ENCODE data around the gene FXR2.
"Not testable (repeated sequence)": the region's sequence is repeated elsewhere in the genome, so short reads cannot be mapped to it uniquely, and the experiment has no call there.

FXR2 gene

DNA sequence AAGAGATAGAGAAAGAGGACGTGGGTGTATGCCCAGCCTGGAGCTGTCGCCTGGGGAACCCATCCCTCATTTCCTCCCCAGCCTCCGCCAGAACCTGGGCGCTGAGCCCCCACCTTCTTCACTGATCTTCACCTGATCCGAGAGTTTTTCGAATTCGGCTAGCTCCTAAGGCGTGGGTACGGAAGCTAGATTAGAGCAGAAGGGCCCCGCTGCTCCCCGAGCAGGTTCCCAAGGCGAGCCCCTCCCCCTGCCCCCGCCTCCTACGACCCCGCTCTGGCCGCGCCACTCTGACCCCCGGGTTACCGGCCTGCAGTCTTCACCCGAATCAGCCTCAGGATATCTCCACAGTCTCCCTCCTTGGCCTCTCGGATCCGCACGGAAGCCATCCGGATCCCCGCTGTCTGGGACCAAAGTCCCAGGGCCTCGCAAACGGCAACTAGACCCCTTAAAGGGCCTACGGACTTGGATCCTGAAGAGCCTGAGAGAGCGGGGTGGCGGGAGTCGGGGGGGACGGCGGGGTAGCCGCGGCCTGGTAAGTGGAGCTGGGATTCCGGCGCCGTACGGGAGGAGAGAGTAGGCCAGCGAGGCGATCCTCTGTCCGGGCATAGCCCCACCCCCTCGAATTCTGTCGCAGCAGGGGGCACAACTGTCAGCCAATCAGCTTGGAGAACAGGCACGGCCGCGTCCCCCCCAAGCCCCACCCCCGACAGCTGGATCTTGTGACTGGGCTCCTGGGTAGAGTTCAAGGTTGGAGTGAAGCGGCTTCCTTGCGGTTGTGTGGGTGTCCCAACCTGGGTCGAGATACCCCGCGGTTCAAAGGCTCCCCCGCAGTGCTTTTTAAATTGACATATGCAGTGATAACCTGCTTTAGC is 12.8 kb upstream of the FXR2 start, which contains the start of gene SAT2:
Gene SAT2 (minus strand): TSS at position 572 of the 872 bp plus-strand sequence. CDS start 186 bp downstream, at position 386.
- peak; percentile 86 for DNase-seq

DNA sequence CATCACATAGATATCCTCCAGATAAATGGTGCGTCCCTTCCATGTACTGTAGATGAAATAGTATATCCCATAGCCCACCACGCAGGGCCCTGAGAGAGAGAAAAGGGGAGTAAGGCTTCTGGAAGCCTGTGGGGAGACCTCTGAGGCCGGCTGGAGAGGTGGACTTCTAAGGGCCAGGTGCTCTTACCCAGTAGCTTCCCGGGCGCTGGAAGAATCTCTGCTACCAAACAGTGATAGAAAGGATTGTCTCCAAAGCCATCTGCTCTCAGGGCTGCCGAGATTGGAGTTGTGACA is 12.2 kb upstream of the FXR2 start:
- DNase-seq, result no peak

DNA sequence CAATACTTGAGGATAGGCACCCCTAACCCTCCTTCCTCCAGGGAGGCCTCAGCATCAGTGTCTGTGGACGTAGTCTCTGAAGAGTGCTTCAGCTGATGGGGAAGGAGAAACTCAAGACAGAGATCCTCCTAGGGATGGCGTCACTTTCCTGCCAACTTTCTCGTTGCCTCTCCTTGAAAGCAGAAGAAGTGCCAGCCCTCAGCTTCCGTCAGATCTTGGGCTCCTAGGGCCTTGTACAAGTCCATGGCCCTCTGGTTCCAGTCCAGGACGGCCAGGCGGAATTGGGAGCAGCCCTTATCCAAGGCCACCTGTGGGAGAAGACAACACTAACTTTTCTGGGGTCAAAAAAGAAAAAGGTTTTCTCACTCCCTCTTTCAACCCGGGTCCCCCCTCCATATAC is 11.6 kb upstream of the FXR2 start:
- DNase-seq, result no peak

DNA sequence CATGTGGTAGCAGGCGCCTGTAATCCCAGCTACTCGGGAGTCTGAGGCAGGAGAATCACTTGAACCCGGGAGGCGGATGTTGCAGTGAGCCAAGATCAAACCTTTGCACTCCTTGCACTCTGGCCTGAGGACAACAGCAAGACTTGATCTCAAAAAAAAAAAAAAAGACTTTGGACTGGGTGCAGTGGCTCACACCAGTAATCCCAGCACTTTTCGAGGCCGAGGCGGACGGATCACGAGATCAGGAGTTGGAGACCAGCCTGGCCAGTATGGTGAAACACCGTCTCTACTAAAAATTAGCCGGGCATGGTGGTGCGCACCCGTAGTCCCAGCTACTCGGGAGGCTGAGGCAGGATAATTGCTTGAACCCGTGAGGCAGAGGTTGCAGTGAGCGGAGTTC is 11.1 kb upstream of the FXR2 start:
- not testable (repeated sequence) for DNase-seq

- DNase-seq, result no peak
Measured at GRCh38 chr17:7623661-7624060, 9.0 kb upstream of the FXR2 start.

GRCh38 chr17:7620835-7621234 is 6.1 kb upstream of the FXR2 start:
- no peak for DNase-seq

GRCh38 chr17:7618608-7619007 is 3.9 kb upstream of the FXR2 start:
- DNase-seq, result no peak

DNA sequence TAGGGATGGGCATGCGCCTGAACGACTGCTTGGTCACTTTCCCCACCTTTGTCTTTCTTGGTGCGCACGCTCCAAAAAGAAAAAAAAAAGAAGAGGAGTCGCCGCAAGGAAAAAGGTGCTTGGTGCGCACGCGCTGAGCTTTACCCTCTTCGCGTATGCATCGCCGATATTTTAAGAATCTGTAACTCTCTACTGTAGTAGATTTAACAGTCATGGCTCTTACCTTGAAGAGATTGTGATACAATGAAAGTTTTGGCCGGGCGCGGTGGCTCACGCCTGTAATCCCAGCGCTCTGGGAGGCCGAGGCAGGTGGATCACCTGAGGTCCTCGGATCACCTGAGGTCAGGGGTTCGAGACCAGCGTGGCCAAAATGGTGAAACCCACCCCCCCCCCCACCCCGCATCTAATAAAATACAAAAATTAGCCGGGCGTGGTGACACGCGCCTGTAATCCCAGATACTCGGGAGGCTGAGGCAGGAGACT is 609 bp upstream of the FXR2 start:
- DNase-seq, result no peak

GRCh38 chr17:7613769-7614424 is 800 bp downstream of the FXR2 start:
- no peak for DNase-seq

DNA sequence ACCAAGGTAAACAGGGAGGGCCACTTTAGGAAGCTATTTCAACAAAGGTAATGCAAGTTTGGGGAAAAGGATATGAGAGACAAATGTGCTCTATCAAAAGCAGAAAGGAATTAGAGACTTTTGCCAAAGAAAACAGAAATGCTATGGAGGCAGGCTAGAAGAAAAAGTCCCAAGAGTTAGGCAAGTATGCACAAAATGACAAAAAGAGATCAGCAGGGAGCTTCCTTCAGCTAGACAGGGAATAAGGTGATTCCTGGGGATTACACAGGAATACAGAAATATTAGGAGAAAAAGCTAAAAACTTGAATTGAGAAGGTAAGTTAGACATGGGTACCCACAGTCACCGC is 2.4 kb downstream of the FXR2 start:
- no peak for DNase-seq

DNA sequence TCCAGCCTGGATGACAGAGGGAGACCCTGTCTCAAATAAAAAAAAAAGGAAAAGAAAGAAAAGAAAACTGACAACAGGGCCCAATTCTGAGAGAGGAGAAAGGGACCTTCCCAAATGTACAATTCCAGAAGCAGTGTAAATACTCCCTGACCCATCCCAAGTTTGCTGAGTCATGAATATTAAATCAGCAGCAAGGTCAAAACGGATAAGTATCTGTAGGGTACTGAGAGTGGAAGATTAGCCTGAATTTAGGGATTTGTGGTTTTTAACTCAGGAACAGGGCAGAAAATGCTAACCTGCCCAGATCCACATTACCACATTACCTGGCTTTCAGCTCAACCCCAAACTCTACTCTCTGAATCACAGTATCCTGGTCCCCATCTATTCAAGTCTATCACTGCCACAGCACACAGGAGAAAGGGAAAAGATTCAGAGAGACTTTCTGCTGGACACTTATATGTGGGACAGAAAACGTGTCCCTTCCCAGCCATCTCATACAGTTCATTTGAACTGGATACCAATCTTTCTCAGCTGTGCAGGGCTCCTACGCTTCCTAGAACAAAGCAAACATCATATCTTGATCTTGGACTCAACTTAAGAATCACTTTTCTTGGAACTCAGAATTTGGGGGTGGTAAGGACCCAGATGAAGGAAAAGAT is 2.9 kb downstream of the FXR2 start:
- DNase-seq, result no peak

DNA sequence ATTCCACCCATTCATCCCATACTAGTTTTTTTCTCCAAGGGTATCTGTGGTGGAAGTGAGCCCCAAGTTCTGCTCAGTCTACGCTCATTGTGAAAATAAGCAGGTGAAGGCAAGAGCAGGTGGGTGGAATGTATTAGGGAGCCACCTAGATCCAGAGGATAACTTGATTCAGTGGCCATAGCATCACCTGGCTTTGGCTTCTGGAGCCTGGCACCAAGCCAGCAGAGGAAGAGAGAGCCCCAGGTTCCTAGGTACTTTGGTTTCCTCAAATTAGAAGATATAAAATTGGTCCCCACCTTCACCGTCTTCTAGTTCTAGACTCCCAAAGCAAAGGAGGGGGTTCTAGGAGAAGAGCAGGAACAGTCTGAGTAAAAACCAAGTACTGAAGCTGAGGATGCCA is 4.1 kb downstream of the FXR2 start:
- no peak for DNase-seq

- DNase-seq, result no peak
Measured at GRCh38 chr17:7606280-7606679, 8.4 kb downstream of the FXR2 start.

- not testable (repeated sequence) for DNase-seq
Measured at GRCh38 chr17:7597561-7597960, 17.1 kb downstream of the FXR2 start.

DNA sequence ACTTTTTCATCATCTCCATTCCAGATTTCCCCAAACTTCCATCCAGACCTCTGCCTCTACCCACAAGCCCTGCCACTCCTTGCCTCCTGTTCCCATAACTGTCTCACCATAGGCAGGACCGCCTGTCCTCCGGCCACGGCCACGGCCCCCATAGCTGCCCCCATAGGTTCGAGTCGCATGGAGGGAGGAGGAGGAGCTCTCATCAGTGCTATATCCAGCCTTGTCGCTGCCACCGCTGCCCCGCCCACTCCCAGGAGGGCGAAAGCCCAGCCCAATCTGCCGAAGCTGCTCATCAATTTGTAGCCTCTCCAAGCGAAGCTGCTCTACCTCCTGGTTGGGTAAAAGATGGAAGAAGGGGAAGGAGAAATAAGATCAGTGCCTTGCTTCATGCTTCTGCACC is 21.4 kb downstream of the FXR2 start:
- no peak for DNase-seq

GRCh38 chr17:7592422-7593021 is 22.2 kb downstream of the FXR2 start:
- no peak for DNase-seq

DNA sequence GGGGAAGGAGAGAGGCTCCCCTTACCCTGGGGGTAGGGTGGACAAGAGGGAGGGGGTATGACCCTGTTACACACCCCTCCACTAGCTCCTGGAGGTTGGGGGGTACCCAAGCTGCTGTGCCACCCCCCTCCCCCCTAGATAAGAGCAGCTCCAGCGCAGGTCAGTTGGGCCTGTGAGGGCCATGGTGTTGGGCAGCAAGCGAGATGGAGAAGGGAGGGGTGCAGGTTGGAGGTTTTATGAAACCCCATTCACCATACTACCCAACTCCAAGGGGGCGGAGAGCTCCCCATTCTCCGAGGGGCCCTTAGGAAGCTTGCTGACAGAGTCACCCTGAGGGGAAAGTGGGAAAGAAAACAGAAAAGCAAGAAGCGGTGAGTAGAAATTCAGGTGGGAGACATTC is 23.1 kb downstream of the FXR2 start:
- no peak for DNase-seq

GRCh38 chr17:7590743-7591142 is 24.0 kb downstream of the FXR2 start:
- DNase-seq, result peak; percentile 70

DNA sequence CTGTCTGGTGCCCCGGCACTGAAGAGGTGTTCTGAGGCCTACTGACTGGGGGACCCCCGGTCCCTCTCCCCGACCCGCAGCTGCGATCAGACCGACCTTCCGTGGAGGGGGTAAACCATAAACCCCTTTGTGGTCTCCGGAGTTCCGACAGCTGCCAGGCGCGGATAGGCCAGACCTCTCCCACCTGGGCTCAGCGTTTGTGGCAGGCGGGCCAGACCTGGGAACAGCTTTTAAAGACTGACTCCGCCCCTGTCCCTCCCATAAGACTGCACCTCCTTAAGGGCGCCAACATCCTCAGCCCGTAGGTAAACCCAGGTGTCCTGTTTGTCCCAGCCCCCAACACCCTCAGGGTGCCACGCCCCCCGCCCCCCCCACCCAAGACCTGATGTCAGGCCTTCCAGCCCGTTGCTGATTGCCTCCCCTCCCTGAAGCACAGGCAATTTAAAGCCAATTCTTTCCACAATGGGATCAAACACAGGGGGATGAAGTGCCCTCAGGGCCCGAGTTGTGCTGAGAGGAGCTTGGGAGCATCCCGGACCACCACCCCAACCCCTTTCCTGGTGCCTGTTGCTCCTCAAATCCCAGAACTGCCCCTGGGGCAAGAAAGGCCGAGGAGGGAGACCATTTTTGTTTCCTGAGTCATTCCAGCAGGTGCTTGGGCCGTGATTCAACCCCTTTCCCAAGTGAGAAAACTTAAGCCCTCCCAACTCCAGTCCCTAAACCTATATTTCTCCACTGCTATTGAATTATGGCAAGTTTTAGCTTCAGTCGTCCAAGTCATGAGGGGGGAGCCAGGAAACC is 24.6 kb downstream of the FXR2 start, which contains the start of gene SOX15:
Gene SOX15 (minus strand): TSS at position 204 of the 801 bp plus-strand sequence. CDS start 418 bp downstream, outside the sequence.
- DNase-seq, result peak; percentile 82

DNA sequence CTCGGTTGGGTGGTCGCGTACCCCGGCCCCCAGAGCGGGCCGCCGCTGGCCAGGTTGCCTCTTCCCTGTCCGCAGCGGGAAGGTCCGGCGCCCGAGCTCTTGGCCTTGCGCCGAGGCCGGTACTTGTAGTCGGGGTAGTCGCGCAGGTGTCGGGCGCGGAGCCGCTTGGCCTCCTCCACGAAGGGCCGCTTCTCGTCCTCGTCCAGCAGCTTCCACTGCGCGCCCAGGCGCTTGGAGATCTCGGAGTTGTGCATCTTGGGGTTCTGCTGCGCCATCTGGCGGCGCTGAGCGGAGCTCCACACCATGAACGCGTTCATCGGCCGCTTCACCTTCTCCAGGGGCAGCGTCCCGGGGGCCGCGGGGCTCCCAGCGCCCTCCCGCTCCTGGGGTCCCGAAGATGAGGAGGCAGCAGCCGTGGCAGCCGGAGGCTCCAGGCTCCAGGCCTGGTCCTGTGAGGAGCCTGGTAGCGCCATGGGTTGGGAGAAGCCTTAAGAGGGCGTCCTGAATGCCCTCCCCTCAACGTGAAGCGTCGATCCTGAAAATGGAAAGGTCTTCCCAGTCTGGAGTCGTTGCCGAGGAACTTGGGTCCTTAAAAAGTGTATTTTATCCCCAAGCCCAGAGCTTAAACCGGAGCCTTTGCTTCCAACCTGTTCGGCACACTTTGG is 25.4 kb downstream of the FXR2 start:
- peak; percentile 74 for DNase-seq

GRCh38 chr17:7588553-7589203 is 26.0 kb downstream of the FXR2 start:
- DNase-seq, result no peak

Measured in NCI-H226 (cell line).